HPDE6-E6E7 (cell line): ENCODE measurements around the gene SHOC1.
"Not testable (repeated sequence)": the region's sequence is repeated elsewhere in the genome, so short reads cannot be mapped to it uniquely, and the experiment has no call there.

Experiments used
- DNase-seq: peaks from one replicate; pipeline ENCODE4 v3.0.0; 2011; ENCODE audit warnings: missing footprints; ENCODE audit errors: extremely low spot score

SHOC1 gene

GRCh38 chr9:111794835-111795556 is at the start of gene SHOC1:
SHOC1 (minus strand) TSS chr9:111794937; CDS start chr9:111791418, 3,519 bp downstream.
- DNase-seq: no peak

GRCh38 chr9:111843971-111844370 is 49.2 kb upstream of the SHOC1 start:
- DNase-seq: peak; percentile 81

DNA sequence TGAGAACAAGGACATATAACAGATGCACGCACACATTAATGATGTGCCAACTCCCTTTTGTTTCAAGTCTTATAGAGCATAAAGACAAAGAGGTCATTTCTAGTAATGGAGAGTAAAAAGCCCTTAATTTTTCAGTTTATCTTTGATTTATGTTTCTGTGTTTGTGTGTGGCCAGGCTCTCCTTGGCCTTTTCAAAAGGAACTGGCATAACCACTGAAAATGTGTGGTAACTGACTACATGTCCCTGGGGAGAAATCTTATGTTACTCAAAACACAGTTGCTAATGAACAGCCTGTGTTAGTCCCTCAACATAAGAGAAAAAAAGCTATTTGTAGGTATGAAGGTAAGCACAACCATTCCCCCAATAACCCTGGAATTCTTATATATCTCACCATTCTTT is 47.6 kb upstream of the SHOC1 start:
- DNase-seq: no peak

GRCh38 chr9:111840442-111840841 is 45.7 kb upstream of the SHOC1 start:
- DNase-seq: no peak

DNA sequence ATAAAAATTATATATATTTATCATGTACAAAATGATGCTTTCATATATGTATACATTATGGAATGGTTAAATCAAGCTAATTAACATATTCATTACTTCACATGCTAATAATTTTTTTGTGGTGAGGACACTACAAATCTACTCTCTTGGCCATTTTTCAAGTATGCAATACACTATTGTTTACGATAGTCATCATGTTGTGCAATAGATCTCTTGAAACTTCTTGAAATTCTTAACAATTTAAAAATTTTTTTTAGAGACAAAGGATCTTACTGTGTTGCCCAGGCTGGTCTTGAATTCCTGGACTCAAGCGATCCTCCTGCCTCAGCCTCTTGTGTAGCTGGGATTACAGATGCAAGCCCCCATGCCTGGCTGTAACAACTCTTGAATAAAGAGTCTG is 45.2 kb upstream of the SHOC1 start:
- no peak for DNase-seq

DNA sequence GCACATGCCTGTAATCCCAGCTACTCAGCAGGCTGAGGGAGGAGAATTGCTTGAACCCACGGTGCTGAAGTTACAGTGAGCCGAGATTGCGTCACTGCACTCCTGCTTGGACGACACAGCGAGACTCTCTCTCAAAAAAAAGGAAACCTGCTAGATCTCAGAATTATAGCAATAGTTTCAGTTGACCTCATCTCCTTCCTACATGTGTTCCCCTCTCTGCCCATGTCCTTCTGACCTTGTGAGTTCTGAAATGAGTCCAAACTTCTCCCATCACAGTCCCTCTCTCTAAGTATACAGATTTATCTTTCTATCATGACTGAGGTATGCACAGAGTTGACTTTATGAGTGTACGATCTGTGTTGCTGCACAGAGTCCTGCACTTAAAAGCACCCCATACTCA is 44.6 kb upstream of the SHOC1 start:
- DNase-seq: no peak

DNA sequence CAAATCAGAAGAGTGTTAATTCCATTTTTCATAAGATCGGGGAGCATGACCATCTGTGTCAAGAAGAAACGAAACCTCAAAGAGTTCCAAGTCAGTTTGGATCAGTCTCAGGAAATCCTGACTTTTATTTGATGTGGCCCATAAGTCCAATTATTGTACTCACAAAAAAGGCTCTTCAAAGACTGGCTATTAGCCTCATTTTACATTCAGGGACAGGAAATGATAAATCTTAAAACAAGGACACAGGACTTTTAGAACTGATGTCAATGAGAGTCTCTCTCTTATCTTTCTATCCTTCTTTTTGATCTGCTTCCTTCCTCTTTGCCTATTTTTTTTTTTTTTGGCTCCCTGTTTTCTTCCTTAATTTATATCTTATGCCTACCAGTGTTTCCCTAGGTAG is 43.7 kb upstream of the SHOC1 start:
- no peak for DNase-seq

DNA sequence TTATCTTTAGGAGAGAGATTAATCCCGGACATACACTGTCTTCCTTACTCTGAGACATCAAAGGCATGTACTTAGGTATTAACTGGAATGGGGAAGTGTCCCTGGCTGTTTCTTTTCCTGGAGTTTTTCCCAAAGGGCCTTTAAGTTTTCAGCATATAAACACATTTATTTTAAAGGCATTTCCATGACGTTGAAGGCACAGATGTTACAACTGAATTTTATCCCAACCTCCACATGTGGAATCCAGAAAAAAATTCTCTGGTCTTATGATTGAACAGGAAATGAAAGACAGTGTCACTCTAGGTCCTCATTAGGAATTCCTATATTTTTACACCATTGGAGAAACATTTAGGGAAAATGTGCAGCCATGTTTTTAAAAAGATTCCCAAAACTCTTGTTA is 41.6 kb upstream of the SHOC1 start:
- DNase-seq: no peak

- no peak for DNase-seq
Observed at GRCh38 chr9:111833941-111834340, 39.2 kb upstream of the SHOC1 start.

GRCh38 chr9:111832449-111832848 is 37.7 kb upstream of the SHOC1 start:
- no peak for DNase-seq

DNA sequence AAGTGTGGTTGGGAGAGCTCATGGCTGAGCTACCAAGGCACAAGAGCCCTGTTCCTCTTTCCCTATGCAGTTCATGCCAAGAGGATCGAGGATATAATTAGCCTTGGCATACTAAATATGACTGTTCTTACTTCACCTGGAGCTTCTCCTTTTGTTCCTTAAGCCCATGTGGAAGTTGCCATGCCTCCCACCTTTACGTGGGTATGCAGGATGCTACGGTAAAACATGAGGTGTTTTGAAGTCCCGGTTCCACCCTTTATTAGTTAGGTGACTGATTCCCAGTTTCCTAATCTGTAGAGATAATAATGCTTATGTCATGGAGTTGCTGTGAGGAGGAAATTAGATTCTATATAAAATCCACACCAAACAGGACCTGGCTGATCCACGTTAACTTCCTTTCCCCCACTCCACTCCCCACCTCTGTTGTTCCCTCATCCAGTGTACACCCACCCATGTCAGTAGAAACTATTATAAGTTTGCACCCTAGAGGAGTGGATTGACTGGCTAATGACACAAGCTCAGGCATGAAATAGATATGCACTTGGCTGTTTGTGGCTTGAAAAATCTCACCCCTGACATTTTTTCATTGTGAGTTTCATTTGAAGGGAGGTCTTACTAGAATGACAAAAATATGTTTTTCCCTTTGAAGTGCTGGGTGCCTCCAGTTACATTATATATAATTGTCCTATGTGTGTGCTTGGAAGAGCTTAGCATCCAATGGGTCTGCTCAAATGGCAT is 36.8 kb upstream of the SHOC1 start:
- DNase-seq: no peak

DNA sequence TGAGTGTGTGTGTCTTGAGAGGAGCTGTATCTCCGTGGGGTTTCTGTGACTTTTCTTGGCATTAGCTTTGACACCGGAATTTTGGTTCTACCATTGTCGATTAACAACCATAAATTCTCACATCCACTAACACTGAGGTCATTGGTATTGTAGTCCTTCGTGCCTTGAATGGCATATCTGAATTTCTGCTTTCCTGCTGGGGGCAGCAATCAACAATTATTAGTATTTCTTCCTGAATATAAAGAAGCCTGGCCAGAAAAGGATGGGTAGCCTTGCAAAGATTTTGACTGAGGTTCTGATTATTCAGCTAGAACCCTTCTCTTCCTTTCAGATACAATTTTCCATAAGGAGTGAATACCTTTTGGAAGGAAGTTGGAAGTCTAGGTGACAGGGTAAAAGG is 33.5 kb upstream of the SHOC1 start:
- no peak for DNase-seq

- no peak for DNase-seq
Observed at GRCh38 chr9:111825468-111826145, 30.9 kb upstream of the SHOC1 start.

DNA sequence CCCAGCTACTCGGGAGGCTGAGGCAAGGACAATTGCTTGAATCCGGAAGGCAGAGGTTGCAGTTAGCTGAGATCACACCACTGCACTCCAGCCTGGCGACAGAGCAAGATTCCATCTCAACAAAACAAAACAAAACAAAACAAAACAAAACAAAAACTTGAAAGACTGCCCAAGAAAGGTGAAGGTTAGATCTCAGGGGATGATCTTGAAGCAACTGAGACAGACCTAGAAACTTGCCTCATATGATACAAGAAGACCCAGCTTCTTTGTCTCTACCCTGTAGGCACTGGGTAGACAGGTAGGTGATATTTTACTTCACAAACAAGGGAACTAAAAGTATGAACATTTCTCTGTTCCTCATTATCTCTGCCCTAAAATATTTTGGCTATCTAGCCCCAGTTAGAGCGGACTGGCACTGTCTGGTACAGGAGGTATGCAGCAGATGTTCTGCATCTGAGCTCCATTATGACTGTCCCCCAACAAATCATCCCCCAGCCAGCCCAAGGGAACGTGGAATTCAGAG is 26.3 kb upstream of the SHOC1 start:
- no peak for DNase-seq

DNA sequence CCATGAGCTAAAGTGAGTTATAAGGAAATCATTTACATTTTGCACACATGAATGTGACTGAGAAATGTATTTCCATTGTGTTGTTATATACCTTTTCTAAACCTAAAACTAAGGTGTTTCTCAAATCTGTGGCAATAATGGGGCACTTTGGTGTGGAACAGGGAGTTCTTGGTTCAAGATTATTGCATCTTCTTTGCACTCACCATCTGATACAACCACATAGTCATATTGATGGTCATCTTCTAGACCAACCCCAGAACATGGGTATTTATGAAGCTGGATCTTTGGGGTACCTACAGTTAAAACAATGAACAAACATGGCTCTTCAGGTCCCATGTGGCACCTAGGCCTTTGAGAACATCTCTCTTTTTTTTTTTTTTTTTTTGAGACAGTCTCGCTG is 24.6 kb upstream of the SHOC1 start:
- DNase-seq: no peak

DNA sequence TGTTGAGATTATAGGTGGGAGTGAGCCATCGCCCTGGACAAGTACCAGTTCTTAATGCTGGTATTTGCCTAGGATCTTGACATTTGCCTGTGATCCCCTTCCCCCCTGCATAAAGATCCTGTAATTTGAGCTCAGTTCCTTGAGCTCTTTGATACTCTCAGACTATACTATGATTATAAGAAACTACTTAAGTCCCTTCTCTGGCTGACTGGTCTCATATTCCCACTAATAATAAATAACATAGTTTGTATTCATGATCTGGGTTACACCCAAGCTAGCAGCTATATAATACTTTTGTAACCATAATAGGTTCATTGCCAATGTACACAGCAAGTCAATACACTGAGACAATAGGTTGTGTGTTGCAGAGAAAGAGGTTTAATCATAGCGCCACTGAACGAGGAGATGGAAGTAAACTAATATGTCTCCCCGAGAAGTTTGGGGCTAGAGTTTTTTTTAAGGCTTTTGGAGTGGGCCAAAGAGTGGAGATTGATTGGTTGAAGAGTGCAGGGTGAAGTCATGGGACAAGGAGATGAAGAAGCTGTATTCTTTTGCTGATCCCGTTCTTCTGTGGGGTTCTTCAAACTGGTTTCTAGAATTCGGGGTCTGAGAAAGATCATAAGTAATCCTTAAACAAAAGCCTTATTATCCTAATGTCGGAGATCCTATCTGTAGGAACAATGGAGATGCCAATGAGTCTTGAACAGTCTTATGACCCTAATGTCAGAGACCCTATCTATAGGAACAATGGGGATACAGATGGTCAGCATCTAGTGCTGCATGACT is 20.7 kb upstream of the SHOC1 start:
- no peak for DNase-seq

- DNase-seq: no peak
Observed at GRCh38 chr9:111812337-111812736, 17.6 kb upstream of the SHOC1 start.

DNA sequence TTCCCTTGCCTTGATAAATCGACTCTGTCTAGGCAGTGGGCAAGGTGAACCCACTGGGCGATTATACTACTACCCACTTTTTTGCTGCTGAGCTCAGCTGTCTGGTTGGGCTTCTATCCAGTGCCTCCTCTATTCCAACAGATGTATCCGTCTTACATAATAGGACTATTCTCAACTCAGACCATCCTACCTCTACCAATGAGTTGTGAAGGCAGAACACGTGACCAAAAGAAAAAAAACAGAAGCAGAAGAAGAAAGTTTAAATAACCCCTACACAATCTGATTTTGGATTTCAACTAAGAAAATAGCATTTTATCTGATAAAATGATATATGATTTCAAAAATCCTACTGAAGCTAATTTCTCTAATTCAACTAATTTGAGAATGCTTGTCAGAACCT is 16.2 kb upstream of the SHOC1 start:
- no peak for DNase-seq

GRCh38 chr9:111810415-111810814 is 15.7 kb upstream of the SHOC1 start:
- DNase-seq: not testable (repeated sequence)

DNA sequence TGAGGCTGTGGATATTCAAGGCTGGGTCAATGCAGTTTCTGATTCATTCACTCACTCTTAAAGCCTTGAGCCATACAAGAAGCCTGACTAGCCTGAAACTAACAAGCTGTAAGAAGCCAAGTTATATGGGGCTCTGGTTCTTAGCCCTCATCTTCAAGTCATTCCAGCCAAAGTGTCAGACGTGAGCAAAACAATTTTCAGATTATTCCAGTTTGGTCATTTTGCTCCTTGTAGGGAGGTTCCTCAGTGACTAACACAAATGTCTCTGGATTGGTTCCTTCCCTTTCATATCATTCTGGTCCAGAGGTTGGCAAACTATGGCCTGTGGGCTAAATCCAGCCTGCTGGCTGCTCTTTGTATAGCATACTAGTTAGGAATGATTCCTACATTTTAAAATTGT is 12.5 kb upstream of the SHOC1 start:
- no peak for DNase-seq

GRCh38 chr9:111806259-111806658 is 11.5 kb upstream of the SHOC1 start:
- no peak for DNase-seq

DNA sequence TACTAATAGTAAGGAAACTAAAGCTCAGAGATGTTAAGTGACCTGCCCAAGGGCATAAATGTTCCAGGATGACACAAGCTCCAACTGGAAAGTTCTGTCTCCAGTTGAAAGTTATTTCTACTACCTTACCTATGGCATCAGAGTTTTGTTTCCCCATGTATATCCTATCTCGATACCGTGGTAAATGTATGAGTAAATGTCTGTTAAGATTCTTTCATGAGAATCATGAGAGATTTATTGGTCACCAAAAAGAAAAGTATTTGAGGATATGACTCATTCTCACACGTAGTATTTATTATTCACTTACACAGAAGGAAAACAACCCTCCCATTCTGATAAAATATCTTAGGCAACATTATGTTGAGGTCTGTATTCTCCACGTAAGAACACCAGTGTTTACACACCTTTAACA is 11.1 kb upstream of the SHOC1 start:
- peak; percentile 74 for DNase-seq
